ENCODE results near the gene PRR13. TPM values are rescaled to one million over a fixed set of nuclear protein-coding genes. Genes with fewer than 3 reads are reported as not detected.

Gene PRR13
- total and polyA plus RNA-seq, 4 experiments from 2014 or later: 242 to 843 (median 396) TPM

- ChIA-PET CTCF (ENCODE audit: partially characterized antibody) (interaction anchor here (0.5 kb wide), 1 partner anchor 1493 kb away, joined by 4 read pairs; no protein-coding TSS in a partner anchor), POLR2A (ENCODE audit: partially characterized antibody) (interaction anchor here (1.0 to 3.0 kb wide), 3 partner anchors 9 to 15 kb away, joined by 3 to 19 read pairs (median 18); partner anchors contain the start of gene TARBP2)
- H3K27me3 ChIP-seq (ENCODE audit: insufficient read depth, low read length): no peaks in the 10 kb centered on the region
- Mint-ChIP-seq H3K9me3 (no peaks in the 10 kb centered on the region), H3K27me3 (no peaks in the 10 kb centered on the region), H3K4me3 (no peak overlapping the region), H3K36me3 (peaks cover 19 to 54% of the 10 kb centered on the region in 2 donors), H3K27ac (peak overlapping the region in 5 of 7 donors; percentile 9 to 74 (median 42)), H3K4me1 (peaks cover 2 to 18% (median 6%) of the 10 kb centered on the region in 4 donors)
- no peak for DNase-seq
- no peak overlapping the region for H3K27ac ChIP-seq (ENCODE audit: low read depth, low read length)
- no peaks in the 10 kb centered on the region for H3K9me3 ChIP-seq (ENCODE audit: control insufficient read depth in 1 of 2, low read length in 2 of 2)
- H3K36me3 ChIP-seq (ENCODE audit: insufficient read depth, low read length): peaks cover 46% of the 10 kb centered on the region
- no peak overlapping the region for H3K4me3 ChIP-seq (ENCODE audit: low read length in 2 of 2)
- H3K4me1 ChIP-seq (ENCODE audit: insufficient read depth, low read length): no peaks in the 10 kb centered on the region
- intact Hi-C loops (cut with micrococcal nuclease): no loop called here
These were observed 44.6 kb downstream of the PRR13 start for GRCh38 chr12:53485955-53486735.

DNA sequence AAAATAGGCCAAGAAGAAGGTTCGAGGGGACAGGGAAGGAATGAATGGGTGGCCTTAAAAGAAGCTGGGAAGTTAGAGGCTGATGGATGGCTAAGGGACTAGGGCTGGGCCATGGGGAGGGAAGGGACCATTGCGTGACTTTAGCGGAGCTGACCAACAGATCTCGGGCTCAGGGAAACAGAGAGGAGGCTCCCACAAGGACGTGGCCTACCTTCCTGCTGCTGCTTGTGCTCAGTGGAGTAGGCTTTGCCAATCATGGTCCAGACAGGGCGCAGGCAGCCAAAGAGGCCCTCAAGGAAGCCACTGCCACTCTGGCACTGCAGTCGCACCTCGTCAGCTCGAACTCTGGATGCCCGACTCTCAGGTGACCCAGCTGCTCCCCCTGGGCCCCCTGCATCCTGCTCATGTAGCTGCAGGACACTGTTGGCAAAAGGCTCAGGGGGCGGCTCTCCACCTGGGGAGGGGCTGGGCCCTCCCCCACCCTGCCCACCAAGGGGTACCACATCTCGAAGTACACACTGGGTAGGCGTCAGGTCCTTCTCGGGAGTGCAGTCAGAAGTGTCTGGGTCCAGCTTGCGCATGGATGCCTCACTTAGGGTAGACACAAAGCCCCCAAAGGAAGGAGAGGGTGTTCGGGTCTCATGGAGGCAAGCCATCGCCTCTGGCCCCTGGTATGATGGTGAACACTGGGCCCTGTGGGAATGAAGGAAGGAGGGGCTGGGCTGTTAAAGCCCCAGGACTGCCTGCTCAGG lies 45.4 kb downstream of the PRR13 start:
- Mint-ChIP-seq H3K4me3 (no peak overlapping the region), H3K36me3 (peaks cover 17 to 46% of the 10 kb centered on the region in 2 donors), H3K9me3 (no peaks in the 10 kb centered on the region), H3K4me1 (peaks cover 2 to 22% (median 6%) of the 10 kb centered on the region in 4 donors), H3K27me3 (no peaks in the 10 kb centered on the region), H3K27ac (peak overlapping the region in 5 of 7 donors; percentile 9 to 74 (median 42))
- H3K4me1 ChIP-seq (ENCODE audit: insufficient read depth, low read length): no peaks in the 10 kb centered on the region
- peaks cover 41% of the 10 kb centered on the region for H3K36me3 ChIP-seq (ENCODE audit: insufficient read depth, low read length)
- CTCF ChIA-PET (ENCODE audit: partially characterized antibody): no interaction called here
- no peak overlapping the region for H3K4me3 ChIP-seq (ENCODE audit: low read length in 2 of 2)
- H3K27ac ChIP-seq (ENCODE audit: low read depth, low read length): no peak overlapping the region
- H3K9me3 ChIP-seq (ENCODE audit: control insufficient read depth in 1 of 2, low read length in 2 of 2): no peaks in the 10 kb centered on the region
- POLR2A ChIA-PET (ENCODE audit: partially characterized antibody): interaction anchor here (0.5 to 2.7 kb wide), 3 partner anchors 8 to 69 kb away, joined by 3 to 18 read pairs (median 4); partner anchors contain the start of gene TARBP2
- no peaks in the 10 kb centered on the region for H3K27me3 ChIP-seq (ENCODE audit: insufficient read depth, low read length)
- no peak for DNase-seq
- intact Hi-C loops (cut with micrococcal nuclease): no loop called here

GRCh38 chr12:53489242-53489864 lies 47.8 kb downstream of the PRR13 start:
- ChIA-PET POLR2A (ENCODE audit: partially characterized antibody) (interaction anchor here (1.0 to 5.6 kb wide), 2 partner anchors 10 to 14 kb away, joined by 4 to 60 read pairs; partner anchors contain the start of genes MAP3K12 and TARBP2), CTCF (ENCODE audit: partially characterized antibody) (interaction anchor here (1.0 to 2.3 kb wide), 3 partner anchors 13 to 20 kb away, joined by 3 to 8 read pairs (median 6); no protein-coding TSS in a partner anchor)
- Histone ChIP-seq H3K27ac (ENCODE audit: low read depth, low read length) (no peak overlapping the region), H3K27me3 (ENCODE audit: insufficient read depth, low read length) (no peaks in the 10 kb centered on the region), H3K4me3 (ENCODE audit: low read length in 2 of 2) (no peak overlapping the region), H3K36me3 (ENCODE audit: insufficient read depth, low read length) (peaks cover 19% of the 10 kb centered on the region), H3K4me1 (ENCODE audit: insufficient read depth, low read length) (peaks cover 13% of the 10 kb centered on the region), H3K9me3 (ENCODE audit: control insufficient read depth in 1 of 2, low read length in 2 of 2) (no peaks in the 10 kb centered on the region)
- Mint-ChIP-seq H3K36me3 (peaks cover 0 to 28% of the 10 kb centered on the region in 2 donors), H3K4me1 (peaks cover 18 to 38% (median 21%) of the 10 kb centered on the region in 4 donors), H3K27me3 (no peaks in the 10 kb centered on the region), H3K4me3 (peak overlapping the region in 1 of 8 donors; percentile 49), H3K9me3 (no peaks in the 10 kb centered on the region), H3K27ac (peak overlapping the region in 6 of 7 donors; percentile 30 to 68 (median 52))
- no peak for DNase-seq
- intact Hi-C loops (cut with micrococcal nuclease): no loop called here

DNA sequence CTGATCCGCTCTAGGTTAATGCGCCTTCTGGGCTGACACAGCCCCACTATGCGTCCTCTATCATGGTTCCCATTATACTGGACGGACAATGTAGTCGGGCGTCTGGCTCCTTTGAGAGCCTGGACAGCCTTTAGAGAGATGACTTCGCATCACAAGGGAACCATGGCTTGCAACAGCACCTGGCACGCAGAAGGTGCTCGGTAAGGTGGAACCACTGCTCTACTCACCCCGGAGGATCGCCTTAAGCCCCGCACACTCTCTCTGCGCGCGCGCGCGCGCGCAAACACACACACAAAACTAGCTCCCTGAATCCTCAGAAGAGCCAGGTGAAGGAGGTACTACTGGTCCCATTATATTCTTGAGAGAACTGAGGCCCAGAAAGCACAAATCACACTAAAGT lies 50.7 kb downstream of the PRR13 start:
- H3K4me1 Mint-ChIP-seq: peaks cover 15 to 51% (median 32%) of the 10 kb centered on the region in 4 donors
- H3K36me3 Mint-ChIP-seq: peaks cover 0 to 7% of the 10 kb centered on the region in 2 donors
- peak overlapping the region; percentile 86 to 97 (median 91) for H3K27ac Mint-ChIP-seq
- no peaks in the 10 kb centered on the region for H3K27me3 Mint-ChIP-seq
- Histone ChIP-seq H3K27me3 (ENCODE audit: insufficient read depth, low read length) (no peaks in the 10 kb centered on the region), H3K4me3 (ENCODE audit: low read length in 2 of 2) (no peak overlapping the region), H3K9me3 (ENCODE audit: control insufficient read depth in 1 of 2, low read length in 2 of 2) (no peaks in the 10 kb centered on the region), H3K36me3 (ENCODE audit: insufficient read depth, low read length) (no peaks in the 10 kb centered on the region), H3K4me1 (ENCODE audit: insufficient read depth, low read length) (peaks cover 17% of the 10 kb centered on the region), H3K27ac (ENCODE audit: low read depth, low read length) (peak overlapping the region; percentile 75)
- intact Hi-C loops (cut with micrococcal nuclease): no loop called here
- CTCF ChIA-PET (ENCODE audit: partially characterized antibody): interaction anchor here (2.3 to 5.5 kb wide), 2 partner anchors 17 to 18 kb away, joined by 11 to 27 read pairs; no protein-coding TSS in a partner anchor
- H3K9me3 Mint-ChIP-seq: no peaks in the 10 kb centered on the region
- H3K4me3 Mint-ChIP-seq: peak overlapping the region; percentile 87 to 98 (median 90)
- DNase-seq: peak in 1 of 5 donors; percentile 17
- POLR2A ChIA-PET (ENCODE audit: partially characterized antibody): interaction anchor here (1.1 to 5.6 kb wide), 4 partner anchors 7 to 41 kb away, joined by 5 to 60 read pairs (median 6); partner anchors contain the start of genes MAP3K12, PCBP2 and TARBP2

DNA sequence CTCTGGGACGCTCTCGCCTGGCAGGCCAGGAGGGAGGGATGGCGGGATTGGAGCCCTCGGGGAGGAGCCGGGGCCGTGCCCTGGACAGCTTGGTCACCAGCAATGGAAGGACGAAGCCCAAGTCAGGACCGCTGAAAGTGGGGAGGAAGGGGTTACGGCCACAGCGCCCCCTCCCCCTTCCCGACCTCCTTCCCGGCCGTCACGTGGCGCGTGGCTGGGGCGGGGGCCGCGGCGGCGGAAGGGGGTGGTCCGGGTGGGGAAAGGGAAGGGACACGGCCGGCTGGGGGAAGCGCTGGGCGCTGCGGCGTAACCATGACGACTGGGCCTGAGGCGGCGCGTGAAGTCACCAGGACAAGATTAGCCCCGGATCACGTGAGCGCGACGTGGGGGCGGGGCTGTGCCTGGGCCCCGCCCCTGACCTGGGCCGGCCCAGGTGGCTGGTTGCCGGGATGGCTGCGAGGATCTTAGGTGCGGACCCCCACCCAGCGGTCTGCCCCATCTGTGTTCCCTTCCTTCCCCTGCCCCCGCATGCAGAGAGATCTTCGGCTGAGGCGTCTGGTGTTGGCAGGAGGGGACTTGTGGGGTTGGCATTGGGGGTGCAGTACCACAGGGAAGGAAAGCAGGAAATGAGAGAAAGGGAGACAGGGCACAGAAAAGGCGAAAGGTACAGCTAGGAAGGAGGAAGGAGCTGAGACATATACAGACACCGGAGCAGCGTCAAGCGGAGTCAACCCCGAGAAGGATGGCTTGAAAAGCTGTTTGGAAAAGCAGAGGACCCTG lies 51.5 kb downstream of the PRR13 start:
- intact Hi-C loops (cut with micrococcal nuclease): loop anchor here (1.0 kb wide), 2 partner anchors 8 to 52 kb away; partner anchors contain the start of genes PRR13 and TARBP2
- Histone ChIP-seq H3K9me3 (ENCODE audit: control insufficient read depth in 1 of 2, low read length in 2 of 2) (no peaks in the 10 kb centered on the region), H3K27me3 (ENCODE audit: insufficient read depth, low read length) (no peaks in the 10 kb centered on the region), H3K4me1 (ENCODE audit: insufficient read depth, low read length) (peaks cover 26% of the 10 kb centered on the region), H3K27ac (ENCODE audit: low read depth, low read length) (peak overlapping the region; percentile 75), H3K36me3 (ENCODE audit: insufficient read depth, low read length) (no peaks in the 10 kb centered on the region), H3K4me3 (ENCODE audit: low read length in 2 of 2) (peak overlapping the region; percentile 45 to 93)
- Mint-ChIP-seq H3K36me3 (peaks cover 0 to 2% of the 10 kb centered on the region in 2 donors), H3K4me1 (peaks cover 15 to 56% (median 39%) of the 10 kb centered on the region in 4 donors), H3K27me3 (no peaks in the 10 kb centered on the region), H3K9me3 (no peaks in the 10 kb centered on the region), H3K27ac (peak overlapping the region; percentile 86 to 99 (median 96)), H3K4me3 (peak overlapping the region; percentile 88 to 98 (median 90))
- DNase-seq: peak; percentile 82 to 91 (median 83)
- POLR2A ChIA-PET (ENCODE audit: partially characterized antibody): interaction anchor here (0.6 to 5.6 kb wide), 12 partner anchors 6 to 133 kb away, joined by 3 to 60 read pairs (median 4); partner anchors contain the start of genes ATF7, MAP3K12, PCBP2 and PRR13
- CTCF ChIA-PET (ENCODE audit: partially characterized antibody): interaction anchor here (1.7 to 5.5 kb wide), 3 partner anchors 16 to 141 kb away, joined by 6 to 27 read pairs (median 11); no protein-coding TSS in a partner anchor

All from CD4-positive, alpha-beta memory T cell (primary cell).